Cardiac muscle cell (in vitro differentiated cells and primary cell): ENCODE measurements around the gene KPNA2. TPM values are rescaled to one million over a fixed set of nuclear protein-coding genes. Genes with fewer than 3 reads are reported as not detected.
A peak's percentile ranks its signal among the peaks of the same experiment; 100 is the strongest.

ENCODE experiments used
- DNase-seq, 2 donors: peaks; one replicate each; pipeline versions ENCODE4 v3.0.0 to v3.0.0-alpha.2; 2010 to 2017; ENCODE audit warnings: low read depth in 1 of 2, low spot score in 1 of 2
- H3K27ac ChIP-seq: fragments of 200-600 bp; sonication (generic); 2 replicates; pipeline ENCODE4 v1.5.1; 2016
- H3K27me3 ChIP-seq: fragments of 200-600 bp; sonication (generic); 2 replicates; pipeline ENCODE4 v1.6.0; 2016; ENCODE audit warnings: control low read depth
- H3K36me3 ChIP-seq: fragments of 200-600 bp; sonication (generic); 2 replicates; pipeline ENCODE4 v1.5.1; 2016; ENCODE audit warnings: control low read depth
- H3K4me1 ChIP-seq: fragments of 200-600 bp; sonication (generic); 2 replicates; pipeline ENCODE4 v1.8.1; 2017; ENCODE audit warnings: low read depth, mild to moderate bottlenecking, mixed run types
- H3K4me3 ChIP-seq: fragments of 200-600 bp; sonication (generic); 2 replicates; pipeline ENCODE4 v1.5.1; 2016; ENCODE audit warnings: mild to moderate bottlenecking
- H3K9me3 ChIP-seq: fragments of 200-600 bp; sonication (generic); 2 replicates; pipeline ENCODE4 v1.5.1; 2017; ENCODE audit warnings: low read depth, mild to moderate bottlenecking, control low read depth
- polyA plus RNA-seq: library from polyadenylated mRNA; unstranded; fragments of >200 nt; fragmentation: Nextera tagmentation; extraction: Ambion mirVana; gene quantifications from 2 replicates; pipeline ENCODE4 v1.2.1, GENCODE V29; 2016
- total RNA-seq: library from RNA; depleted of rRNA; stranded (reverse); fragments of >200 nt; gene quantifications from 2 replicates; pipeline ENCODE4 v1.2.3, GENCODE V29; 2016
- TF ChIP-seq, protein P1 (sequence below): IDR thresholded peaks from 2 replicates; pipeline ENCODE4 v1.5.1; 2012; ENCODE audit warnings: low read depth, mild to moderate bottlenecking, low read length

Gene KPNA2
- total and polyA plus RNA-seq, 2 experiments from 2014 or later: 129 to 200 TPM

DNA sequence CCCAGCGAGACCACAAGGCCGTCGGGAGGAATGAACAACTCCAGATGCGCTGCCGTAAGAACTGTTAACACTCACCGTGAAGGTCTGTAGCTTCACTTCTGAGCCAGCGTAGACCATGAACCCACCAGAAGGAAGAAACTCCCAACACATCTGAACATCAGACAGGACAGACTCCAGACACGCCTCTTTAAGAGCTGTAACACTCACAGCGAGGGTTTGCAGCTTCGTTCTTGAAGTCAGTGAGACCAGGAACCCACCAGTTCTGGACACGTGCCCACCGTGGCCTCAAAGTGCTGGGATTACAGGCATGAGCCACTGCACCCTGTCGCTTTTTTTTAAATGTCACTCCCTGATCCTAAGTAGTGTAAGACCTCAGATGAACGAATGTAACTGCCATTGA lies 17.3 kb downstream of the KPNA2 start:
- Histone ChIP-seq H3K9me3 (no peaks in the 10 kb centered on the region), H3K4me1 (no peaks in the 10 kb centered on the region), H3K4me3 (no peak overlapping the region), H3K27me3 (no peaks in the 10 kb centered on the region), H3K27ac (no peak overlapping the region), H3K36me3 (no peaks in the 10 kb centered on the region)
- TF ChIP-seq, protein P1, sequence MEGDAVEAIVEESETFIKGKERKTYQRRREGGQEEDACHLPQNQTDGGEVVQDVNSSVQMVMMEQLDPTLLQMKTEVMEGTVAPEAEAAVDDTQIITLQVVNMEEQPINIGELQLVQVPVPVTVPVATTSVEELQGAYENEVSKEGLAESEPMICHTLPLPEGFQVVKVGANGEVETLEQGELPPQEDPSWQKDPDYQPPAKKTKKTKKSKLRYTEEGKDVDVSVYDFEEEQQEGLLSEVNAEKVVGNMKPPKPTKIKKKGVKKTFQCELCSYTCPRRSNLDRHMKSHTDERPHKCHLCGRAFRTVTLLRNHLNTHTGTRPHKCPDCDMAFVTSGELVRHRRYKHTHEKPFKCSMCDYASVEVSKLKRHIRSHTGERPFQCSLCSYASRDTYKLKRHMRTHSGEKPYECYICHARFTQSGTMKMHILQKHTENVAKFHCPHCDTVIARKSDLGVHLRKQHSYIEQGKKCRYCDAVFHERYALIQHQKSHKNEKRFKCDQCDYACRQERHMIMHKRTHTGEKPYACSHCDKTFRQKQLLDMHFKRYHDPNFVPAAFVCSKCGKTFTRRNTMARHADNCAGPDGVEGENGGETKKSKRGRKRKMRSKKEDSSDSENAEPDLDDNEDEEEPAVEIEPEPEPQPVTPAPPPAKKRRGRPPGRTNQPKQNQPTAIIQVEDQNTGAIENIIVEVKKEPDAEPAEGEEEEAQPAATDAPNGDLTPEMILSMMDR: no peak
- DNase-seq: no peak

DNA sequence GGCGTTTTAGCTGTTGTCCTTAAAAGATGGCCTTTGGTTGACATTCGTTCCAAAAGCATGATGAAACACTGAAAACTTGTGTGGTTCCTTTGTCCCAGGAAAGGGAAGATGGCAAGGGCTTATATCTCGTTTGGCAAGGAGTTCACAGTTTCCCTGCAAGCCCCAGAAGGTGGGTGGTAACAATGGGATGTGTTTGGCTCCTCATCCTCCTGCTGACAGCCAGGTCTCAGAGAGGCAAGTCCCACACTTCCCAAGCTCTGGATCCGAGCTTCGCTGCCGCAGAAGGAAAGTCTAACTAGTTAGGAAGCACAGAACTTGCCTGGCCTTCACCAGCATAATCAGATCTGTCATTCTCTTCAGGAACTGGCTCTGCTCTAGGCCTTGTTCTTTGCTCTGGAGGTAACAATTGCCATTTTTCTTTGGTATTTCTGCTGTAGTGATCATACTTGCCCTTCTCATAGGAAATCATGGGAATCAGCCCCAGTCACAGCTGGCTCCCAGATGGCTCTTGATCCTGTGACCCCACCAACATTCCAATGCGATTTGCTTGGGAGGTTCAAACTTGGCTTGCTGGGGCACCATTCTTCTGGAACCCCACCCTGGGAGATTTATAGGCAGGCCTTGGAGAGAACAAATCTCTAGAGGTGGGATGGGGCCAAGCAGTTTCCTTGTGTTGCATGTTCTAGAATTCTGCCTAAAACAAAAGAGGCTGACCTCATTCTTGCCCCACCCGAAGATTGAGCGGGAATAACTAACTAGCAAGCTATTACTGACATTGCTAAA lies 17.9 kb downstream of the KPNA2 start:
- H3K9me3 ChIP-seq: no peaks in the 10 kb centered on the region
- no peaks in the 10 kb centered on the region for H3K36me3 ChIP-seq
- DNase-seq: peak in 1 of 2 donors; percentile 71
- H3K27ac ChIP-seq: no peak overlapping the region
- no peak overlapping the region for H3K4me3 ChIP-seq
- no peaks in the 10 kb centered on the region for H3K4me1 ChIP-seq
- TF ChIP-seq, protein P1: no peak
- H3K27me3 ChIP-seq: no peaks in the 10 kb centered on the region

DNA sequence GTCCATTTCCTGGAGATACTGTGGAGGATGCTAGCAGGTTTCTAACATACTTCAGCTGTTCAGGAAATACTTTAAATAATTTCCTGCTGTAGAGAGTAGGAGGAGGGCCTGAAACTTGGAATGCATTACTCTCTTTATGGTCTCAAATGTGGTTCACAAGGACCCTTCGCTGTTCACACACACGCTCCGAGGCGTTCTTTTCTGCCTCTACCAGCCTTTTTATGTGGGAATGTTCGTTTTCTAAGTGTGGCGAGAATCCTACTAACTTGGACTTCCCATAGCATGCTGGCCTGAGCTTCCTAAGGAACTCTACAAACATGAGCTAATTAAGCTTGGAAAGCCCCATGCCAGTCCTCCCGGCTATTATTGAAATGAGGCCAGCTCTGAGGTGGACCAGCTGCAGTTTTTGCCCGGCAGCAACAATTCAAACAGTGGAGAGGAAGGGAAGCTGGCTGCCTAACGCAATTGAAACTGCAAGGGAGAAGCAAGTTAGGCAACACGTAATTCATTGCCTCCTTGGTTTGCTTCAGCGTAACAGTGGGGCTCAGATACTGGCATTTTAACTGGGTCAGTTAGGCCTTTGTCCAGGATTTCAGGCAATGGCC lies 18.9 kb downstream of the KPNA2 start:
- Histone ChIP-seq H3K27me3 (no peaks in the 10 kb centered on the region), H3K36me3 (no peaks in the 10 kb centered on the region), H3K27ac (no peak overlapping the region), H3K4me1 (no peaks in the 10 kb centered on the region), H3K9me3 (no peaks in the 10 kb centered on the region), H3K4me3 (no peak overlapping the region)
- TF ChIP-seq, protein P1: no peak
- peak in 1 of 2 donors; percentile 84 for DNase-seq

DNA sequence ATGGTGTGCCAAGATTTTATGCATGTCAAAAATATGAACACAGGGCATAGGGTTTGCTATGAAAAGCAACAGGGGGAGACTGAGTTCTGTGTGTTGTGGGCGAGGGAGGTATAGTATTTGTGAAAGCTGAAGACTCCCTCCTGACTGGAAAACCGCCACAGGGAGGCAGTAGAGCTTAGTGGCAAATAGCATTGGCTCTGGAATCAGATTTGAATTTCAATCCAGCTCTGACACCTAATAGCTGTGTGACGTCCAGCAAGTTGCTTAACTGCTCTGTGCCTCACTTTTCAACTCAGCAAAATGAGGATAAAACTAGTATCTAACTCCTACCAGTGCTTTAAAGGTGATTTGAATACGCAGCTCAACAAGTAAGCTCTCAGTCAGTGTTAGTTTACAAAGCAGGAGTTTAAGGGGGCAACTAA lies 22.0 kb downstream of the KPNA2 start:
- TF ChIP-seq, protein P1: peak; percentile 45
- no peak overlapping the region for H3K27ac ChIP-seq
- H3K9me3 ChIP-seq: no peaks in the 10 kb centered on the region
- no peaks in the 10 kb centered on the region for H3K4me1 ChIP-seq
- no peak overlapping the region for H3K4me3 ChIP-seq
- peak in 1 of 2 donors; percentile 51 for DNase-seq
- no peaks in the 10 kb centered on the region for H3K36me3 ChIP-seq
- no peaks in the 10 kb centered on the region for H3K27me3 ChIP-seq

DNA sequence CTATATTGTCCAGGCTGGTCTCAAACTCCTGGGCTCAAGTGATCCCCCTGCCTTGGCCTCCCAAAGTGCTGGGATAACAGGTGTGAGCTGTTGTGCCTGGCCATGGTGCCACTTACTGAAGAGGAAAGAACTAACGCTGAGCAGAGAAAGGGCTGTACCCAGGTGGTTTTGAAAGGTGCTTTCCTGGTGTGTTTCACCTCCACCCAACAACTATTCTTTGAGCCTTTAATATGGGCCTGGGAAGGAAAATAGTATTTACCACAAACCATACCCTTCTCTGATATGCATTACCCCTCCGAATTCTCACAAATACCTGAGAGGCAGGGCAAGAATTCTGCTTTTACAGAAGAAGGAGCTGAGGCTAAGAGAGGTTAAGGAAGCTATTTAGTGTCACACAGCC lies 24.8 kb downstream of the KPNA2 start:
- no peak for DNase-seq
- Histone ChIP-seq H3K4me1 (no peaks in the 10 kb centered on the region), H3K36me3 (no peaks in the 10 kb centered on the region), H3K4me3 (no peak overlapping the region), H3K9me3 (no peaks in the 10 kb centered on the region), H3K27ac (no peak overlapping the region), H3K27me3 (no peaks in the 10 kb centered on the region)
- TF ChIP-seq, protein P1: no peak
